Pancreas (tissue), 10 donors: ENCODE measurements around the gene SEC14L1. TPM values are rescaled to one million over a fixed set of nuclear protein-coding genes. Genes with fewer than 3 reads are reported as not detected.
A peak's percentile ranks its signal among the peaks of the same experiment; 100 is the strongest.

Source experiments
- ATAC-seq, 4 donors: fragments of 200-7000 bp; cut with Tn5 transposase; one replicate each; pipeline versions ENCODE4 v1.8.0 to v1.9.1; 2020; ENCODE audit warnings: mild to moderate bottlenecking in 4 of 4, moderate library complexity in 4 of 4
- DNase-seq, 6 donors: peaks; one replicate each; pipeline ENCODE4 v3.0.0-alpha.2; 2020
- FAIRE-seq: peaks from 2 replicates; lab custom pipeline; 2012; peaks lifted over from hg19 to GRCh38; lab: Jason Lieb, UNC
- H3K27ac ChIP-seq, 4 donors: fragments of 200-600 bp; sonication (generic); 1 replicate in 3 of 4; 2 replicates in 1 of 4; pipeline versions ENCODE4 v1.5.0 to v1.8.0; 2020
- H3K27me3 ChIP-seq, 4 donors: fragments of 200-600 bp; one replicate each; pipeline ENCODE4 v1.8.0; 2021
- H3K36me3 ChIP-seq, 3 donors: fragments of 200-600 bp; sonication (generic) in 1 of 3; one replicate each; pipeline versions ENCODE4 v1.5.0 to v1.8.0; 2020 to 2021
- H3K4me1 ChIP-seq, 3 donors: fragments of 200-600 bp; one replicate each; pipeline ENCODE4 v1.8.0; 2021
- H3K4me3 ChIP-seq, 4 donors: fragments of 200-600 bp; sonication (generic) in 2 of 4; one replicate each; pipeline versions ENCODE4 v1.5.0 to v1.8.0; 2020 to 2021
- H3K9me3 ChIP-seq, 4 donors: fragments of 200-600 bp; one replicate each; pipeline ENCODE4 v1.8.0; 2021
- CTCF ChIP-seq, 4 donors: fragments of 200-600 bp; sonication (generic) in 3 of 4; IDR thresholded peaks; one replicate each; pipeline versions ENCODE4 v1.5.0 to v1.8.0; 2021; ENCODE audit warnings: antibody characterized with exemption in 4 of 4
- WGBS, 2 donors: extraction: QIAGEN DNeasy Blood & Tissue Kit; methylation state at CpG; one replicate each; pipeline ENCODE4 v1.1.7; 2013; 5-methylcytosine and 5-hydroxymethylcytosine counted together
- intact Hi-C, 3 donors: fragments of 100-400 bp; cut with DNase I; formaldehyde crosslinking; loops; one replicate each; pipeline versions ENCODE4 v1.11.1 to v1.14.2; 2022
- polyA plus RNA-seq, 2 donors: library from polyadenylated mRNA; stranded (reverse); fragments of 200-250 nt; gene quantifications; one replicate each; pipeline ENCODE4 v1.2.3, GENCODE V29; 2013
- total RNA-seq, 6 donors: library from RNA; stranded (reverse); fragmentation: NEBNext Ultra II Directional in 4 of 6; extraction: Animal tissue kit (Norgen Biotek cat#: 25700) in 4 of 6; gene quantifications; one replicate each; pipeline versions ENCODE4 v1.2.1 to v1.2.4, GENCODE V29; 2021 to 2023
- donor health status: healthy with polysubstance abuse.
- donor health status: DM: no; HTN: no; CAD: no; lungs with moderate emphysema.
- donor health status: DM: no; HTN: no; CAD: no.
- donor health status: control.
- donor health status: control.
- donor health status: Bipolar disorder and iron deficiency.
- donor health status: DM: yes; HTN: yes; CAD: no.
- donor health status: DM: no; HTN: no; CAD: no.
- donor health status: DM: no; HTN: no; CAD: no.
- donor health status: DM: yes; HTN: yes; CAD: no.

The SEC14L1 gene
- total and polyA plus RNA-seq, 8 donors, result 17.8 to 45.5 (median 31.8) TPM

- no peak for TF ChIP-seq CTCF (IDR thresholded peaks at IDR 0.05)
- H3K36me3 ChIP-seq, result peaks cover 0 to 74% (median 8%) of the 10 kb centered on the region in 3 donors
- 58 to 77% methylated on average over 9 of the region's 9 CpGs for WGBS, 2 donors
- peaks cover 0 to 10% (median 6%) of the 10 kb centered on the region in 3 donors for H3K4me1 ChIP-seq
- no peak for DNase-seq
- H3K27me3 ChIP-seq, result no peaks in the 10 kb centered on the region
- intact Hi-C loops, result no loop called here
- no peaks in the 10 kb centered on the region for H3K9me3 ChIP-seq
- FAIRE-seq, result no peak
- no peak overlapping the region for H3K27ac ChIP-seq
- H3K4me3 ChIP-seq, result no peak overlapping the region
- peak in 1 of 4 donors; percentile 7 for ATAC-seq
Observed at GRCh38 chr17:77205396-77206125, 64.8 kb downstream of the SEC14L1 start.

- Histone ChIP-seq H3K4me1 (peaks cover 0 to 10% (median 6%) of the 10 kb centered on the region in 3 donors), H3K9me3 (no peaks in the 10 kb centered on the region), H3K36me3 (peaks cover 0 to 74% (median 15%) of the 10 kb centered on the region in 3 donors), H3K27ac (no peak overlapping the region), H3K4me3 (no peak overlapping the region), H3K27me3 (no peaks in the 10 kb centered on the region)
- DNase-seq, result peak in 1 of 6 donors; percentile 45
- FAIRE-seq, result no peak
- intact Hi-C loops, result no loop called here
- TF ChIP-seq CTCF (IDR thresholded peaks at IDR 0.05), result no peak
- WGBS, 2 donors, result 88 to 92% methylated on average over 14 of the region's 14 CpGs
- no peak for ATAC-seq
Observed at GRCh38 chr17:77206158-77206956, 65.6 kb downstream of the SEC14L1 start.

GRCh38 chr17:77207689-77208216 lies 67.0 kb downstream of the SEC14L1 start:
- TF ChIP-seq CTCF (IDR thresholded peaks at IDR 0.05), result no peak
- H3K9me3 ChIP-seq, result no peaks in the 10 kb centered on the region
- intact Hi-C loops, result no loop called here
- WGBS, 2 donors, result 79 to 80% methylated on average over 9 of the region's 9 CpGs
- DNase-seq (no peak), ATAC-seq (no peak), FAIRE-seq (no peak)
- peak overlapping the region in 1 of 4 donors; percentile 39 for H3K27ac ChIP-seq
- no peak overlapping the region for H3K4me3 ChIP-seq
- peaks cover 0 to 10% (median 6%) of the 10 kb centered on the region in 3 donors for H3K4me1 ChIP-seq
- H3K36me3 ChIP-seq, result peaks cover 0 to 75% (median 29%) of the 10 kb centered on the region in 3 donors
- H3K27me3 ChIP-seq, result no peaks in the 10 kb centered on the region

GRCh38 chr17:77208217-77208808 lies 67.5 kb downstream of the SEC14L1 start:
- no peak for TF ChIP-seq CTCF (IDR thresholded peaks at IDR 0.05)
- Histone ChIP-seq H3K4me1 (peaks cover 0 to 10% (median 6%) of the 10 kb centered on the region in 3 donors), H3K9me3 (no peaks in the 10 kb centered on the region), H3K36me3 (peaks cover 0 to 77% (median 30%) of the 10 kb centered on the region in 3 donors), H3K27me3 (no peaks in the 10 kb centered on the region), H3K4me3 (no peak overlapping the region), H3K27ac (peak overlapping the region in 1 of 4 donors; percentile 39)
- FAIRE-seq (no peak), DNase-seq (peak in 3 of 6 donors; percentile 40 to 58 (median 53)), ATAC-seq (peak; percentile 77 to 92 (median 88))
- intact Hi-C loops, result no loop called here
- WGBS, 2 donors, result 43 to 46% methylated on average over 16 of the region's 16 CpGs
